Measurements from ENCODE around the gene TPX2.
A peak's percentile ranks its signal among the peaks of the same experiment; 100 is the strongest.

Gene TPX2

GRCh38 chr20:31738729-31739549 lies at the start of gene TPX2:
Gene TPX2 (plus strand): TSS chr20:31739290. CDS start chr20:31757477, 18,187 bp downstream.
- DNase-seq (ENCODE audit: low spot score) = peak; percentile 97

- no peak for DNase-seq (ENCODE audit: low spot score)
Observed at GRCh38 chr20:31690124-31690666, 48.9 kb upstream of the TPX2 start.

GRCh38 chr20:31691646-31692275 lies 47.3 kb upstream of the TPX2 start:
- DNase-seq (ENCODE audit: low spot score) = peak; percentile 48

- DNase-seq (ENCODE audit: low spot score) = no peak
Observed at GRCh38 chr20:31693402-31693801, 45.7 kb upstream of the TPX2 start.

- DNase-seq (ENCODE audit: low spot score) = no peak
Observed at GRCh38 chr20:31693987-31694661, 45.0 kb upstream of the TPX2 start.

- no peak for DNase-seq (ENCODE audit: low spot score)
Observed at GRCh38 chr20:31694842-31695593, 44.1 kb upstream of the TPX2 start.

- DNase-seq (ENCODE audit: low spot score) = no peak
Observed at GRCh38 chr20:31695849-31696804, 43.0 kb upstream of the TPX2 start.

- DNase-seq (ENCODE audit: low spot score) = no peak
Observed at GRCh38 chr20:31698243-31698802, 40.8 kb upstream of the TPX2 start.

- DNase-seq (ENCODE audit: low spot score) = no peak
Observed at GRCh38 chr20:31698803-31699718, 40.0 kb upstream of the TPX2 start.

GRCh38 chr20:31699801-31700728 lies 39.0 kb upstream of the TPX2 start:
- no peak for DNase-seq (ENCODE audit: low spot score)

GRCh38 chr20:31700747-31701146 lies 38.3 kb upstream of the TPX2 start:
- no peak for DNase-seq (ENCODE audit: low spot score)

- no peak for DNase-seq (ENCODE audit: low spot score)
Observed at GRCh38 chr20:31701591-31701990, 37.5 kb upstream of the TPX2 start.

GRCh38 chr20:31704225-31705119 lies 34.6 kb upstream of the TPX2 start:
- DNase-seq (ENCODE audit: low spot score) = no peak

GRCh38 chr20:31705191-31705590 lies 33.9 kb upstream of the TPX2 start:
- no peak for DNase-seq (ENCODE audit: low spot score)

- no peak for DNase-seq (ENCODE audit: low spot score)
Observed at GRCh38 chr20:31705598-31706597, 33.2 kb upstream of the TPX2 start.
